DOHH2 (cell line): ENCODE data around the gene TRIM9.

Experiments used
- EZH2phosphoT487 ChIP-seq: fragments of 200-600 bp; sonication (generic); IDR thresholded peaks from 2 replicates; pipeline ENCODE4 v1.6.1; 2017; ENCODE audit warnings: borderline replicate concordance, mild to moderate bottlenecking, antibody characterized with exemption, low read length, moderate library complexity, mixed read lengths
- TF ChIP-seq, protein P1 (sequence below): fragments of 200-600 bp; sonication (generic); IDR thresholded peaks from one replicate; pipeline ENCODE4 v1.5.1; 2014; ENCODE audit warnings: antibody characterized with exemption, mild to moderate bottlenecking, low read depth, low read length; ENCODE audit not compliant: poor library complexity, severe bottlenecking

DNA sequence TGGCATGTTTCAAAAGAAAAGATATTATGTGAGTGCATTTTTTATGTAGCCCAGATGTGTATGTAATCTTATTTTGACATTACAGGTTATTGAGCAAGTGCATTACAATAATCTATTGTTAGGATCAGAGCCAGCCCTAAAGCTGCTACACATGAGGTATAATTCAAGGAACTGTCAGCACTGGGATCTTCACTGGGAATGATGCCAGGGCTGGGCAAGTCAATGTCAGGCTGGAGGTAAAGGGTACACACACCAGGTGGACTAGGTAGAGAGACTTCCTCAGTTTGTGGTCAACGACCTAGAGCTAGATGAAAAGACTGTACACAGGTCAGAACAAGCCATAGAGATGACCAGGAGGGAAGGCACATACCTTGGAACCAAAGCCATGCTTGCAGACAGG lies 15.4 kb downstream of the TRIM9 start:
- TF ChIP-seq, protein P1, sequence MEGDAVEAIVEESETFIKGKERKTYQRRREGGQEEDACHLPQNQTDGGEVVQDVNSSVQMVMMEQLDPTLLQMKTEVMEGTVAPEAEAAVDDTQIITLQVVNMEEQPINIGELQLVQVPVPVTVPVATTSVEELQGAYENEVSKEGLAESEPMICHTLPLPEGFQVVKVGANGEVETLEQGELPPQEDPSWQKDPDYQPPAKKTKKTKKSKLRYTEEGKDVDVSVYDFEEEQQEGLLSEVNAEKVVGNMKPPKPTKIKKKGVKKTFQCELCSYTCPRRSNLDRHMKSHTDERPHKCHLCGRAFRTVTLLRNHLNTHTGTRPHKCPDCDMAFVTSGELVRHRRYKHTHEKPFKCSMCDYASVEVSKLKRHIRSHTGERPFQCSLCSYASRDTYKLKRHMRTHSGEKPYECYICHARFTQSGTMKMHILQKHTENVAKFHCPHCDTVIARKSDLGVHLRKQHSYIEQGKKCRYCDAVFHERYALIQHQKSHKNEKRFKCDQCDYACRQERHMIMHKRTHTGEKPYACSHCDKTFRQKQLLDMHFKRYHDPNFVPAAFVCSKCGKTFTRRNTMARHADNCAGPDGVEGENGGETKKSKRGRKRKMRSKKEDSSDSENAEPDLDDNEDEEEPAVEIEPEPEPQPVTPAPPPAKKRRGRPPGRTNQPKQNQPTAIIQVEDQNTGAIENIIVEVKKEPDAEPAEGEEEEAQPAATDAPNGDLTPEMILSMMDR: no peak
- no peak for TF ChIP-seq EZH2phosphoT487
